Measurements from ENCODE around the gene GNRHR. TPM values are rescaled to one million over a fixed set of nuclear protein-coding genes. Genes with fewer than 3 reads are reported as not detected.

The GNRHR gene
- total RNA-seq, 1 donor from 2014 or later = not detected

DNA sequence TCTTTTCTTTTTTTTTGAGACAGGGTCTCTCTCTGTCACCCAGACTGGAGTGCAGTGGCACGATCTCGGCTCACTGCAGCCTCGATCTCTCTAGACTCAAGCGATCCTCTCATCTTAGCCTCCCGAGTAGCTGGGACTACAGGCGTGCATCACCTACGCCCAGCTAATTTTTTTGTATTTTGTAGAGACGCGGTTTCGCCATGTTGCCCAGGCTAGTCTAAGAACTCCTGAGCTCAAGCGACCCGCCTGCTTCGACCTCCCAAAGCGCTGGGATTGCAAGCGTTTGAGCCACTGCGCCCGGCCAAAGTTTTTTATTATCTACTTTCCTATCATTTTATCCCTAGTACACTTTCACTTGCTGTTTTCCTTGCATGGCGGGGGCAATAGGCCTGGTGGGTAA lies 54.6 kb downstream of the GNRHR start:
- Mint-ChIP-seq H3K4me3 (peak overlapping the region; percentile 92), H3K27me3 (ENCODE audit: low read depth) (no peaks in the 10 kb centered on the region), H3K4me1 (peaks cover 25% of the 10 kb centered on the region), H3K27ac (ENCODE audit: unreplicated experiment) (no peak overlapping the region), H3K9me3 (no peaks in the 10 kb centered on the region), H3K36me3 (ENCODE audit: low read depth) (peaks cover 14% of the 10 kb centered on the region)
- TF ChIP-seq, protein P1, sequence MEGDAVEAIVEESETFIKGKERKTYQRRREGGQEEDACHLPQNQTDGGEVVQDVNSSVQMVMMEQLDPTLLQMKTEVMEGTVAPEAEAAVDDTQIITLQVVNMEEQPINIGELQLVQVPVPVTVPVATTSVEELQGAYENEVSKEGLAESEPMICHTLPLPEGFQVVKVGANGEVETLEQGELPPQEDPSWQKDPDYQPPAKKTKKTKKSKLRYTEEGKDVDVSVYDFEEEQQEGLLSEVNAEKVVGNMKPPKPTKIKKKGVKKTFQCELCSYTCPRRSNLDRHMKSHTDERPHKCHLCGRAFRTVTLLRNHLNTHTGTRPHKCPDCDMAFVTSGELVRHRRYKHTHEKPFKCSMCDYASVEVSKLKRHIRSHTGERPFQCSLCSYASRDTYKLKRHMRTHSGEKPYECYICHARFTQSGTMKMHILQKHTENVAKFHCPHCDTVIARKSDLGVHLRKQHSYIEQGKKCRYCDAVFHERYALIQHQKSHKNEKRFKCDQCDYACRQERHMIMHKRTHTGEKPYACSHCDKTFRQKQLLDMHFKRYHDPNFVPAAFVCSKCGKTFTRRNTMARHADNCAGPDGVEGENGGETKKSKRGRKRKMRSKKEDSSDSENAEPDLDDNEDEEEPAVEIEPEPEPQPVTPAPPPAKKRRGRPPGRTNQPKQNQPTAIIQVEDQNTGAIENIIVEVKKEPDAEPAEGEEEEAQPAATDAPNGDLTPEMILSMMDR (conservative IDR thresholded peaks at IDR 0.05) = no peak
- no peak for DNase-seq (ENCODE audit: low read depth, low spot score)

DNA sequence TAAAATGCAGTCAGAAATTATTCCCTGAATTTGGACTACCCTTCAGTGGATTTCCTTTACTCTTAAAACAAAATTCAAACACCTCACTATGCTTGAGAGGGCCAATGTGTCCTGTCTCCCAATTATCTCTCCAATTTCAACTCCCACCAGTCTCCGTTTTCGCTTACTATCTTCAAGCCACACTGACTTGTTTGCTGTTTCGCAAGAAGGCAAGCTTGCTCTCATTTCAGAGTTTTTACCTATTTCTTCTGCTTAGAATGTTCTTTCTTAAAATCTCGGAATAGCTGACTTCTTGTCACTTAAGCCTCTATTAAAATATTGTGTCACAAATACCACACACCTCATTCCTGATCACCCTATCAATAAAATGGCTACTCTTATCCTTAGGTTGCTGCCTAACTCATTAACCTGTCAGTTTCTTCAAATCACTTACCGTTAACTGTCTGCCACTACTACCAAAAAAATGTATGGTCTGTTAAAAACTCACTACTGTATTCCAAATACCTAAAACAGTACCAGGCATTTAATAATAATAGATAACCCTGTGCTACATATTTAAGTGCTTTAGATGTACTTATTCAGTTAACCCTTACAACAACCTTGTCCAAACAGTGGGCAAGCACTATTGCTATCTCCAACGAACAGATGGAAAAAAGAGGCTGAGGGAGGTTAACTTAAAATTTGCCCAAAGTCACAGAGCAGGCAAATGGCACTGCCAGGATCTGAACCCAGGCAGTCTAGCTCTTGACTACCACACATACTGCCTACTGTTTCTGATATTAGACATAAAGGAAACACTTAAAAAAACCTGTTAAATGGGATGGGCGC lies 56.1 kb downstream of the GNRHR start:
- peaks cover 11% of the 10 kb centered on the region for H3K36me3 Mint-ChIP-seq (ENCODE audit: low read depth)
- H3K4me3 Mint-ChIP-seq = peak overlapping the region; percentile 41
- no peak overlapping the region for H3K27ac Mint-ChIP-seq (ENCODE audit: unreplicated experiment)
- no peaks in the 10 kb centered on the region for H3K27me3 Mint-ChIP-seq (ENCODE audit: low read depth)
- peaks cover 25% of the 10 kb centered on the region for H3K4me1 Mint-ChIP-seq
- DNase-seq (ENCODE audit: low read depth, low spot score) = no peak
- TF ChIP-seq, protein P1 (conservative IDR thresholded peaks at IDR 0.05) = no peak
- H3K9me3 Mint-ChIP-seq = peaks cover 2% of the 10 kb centered on the region

DNA sequence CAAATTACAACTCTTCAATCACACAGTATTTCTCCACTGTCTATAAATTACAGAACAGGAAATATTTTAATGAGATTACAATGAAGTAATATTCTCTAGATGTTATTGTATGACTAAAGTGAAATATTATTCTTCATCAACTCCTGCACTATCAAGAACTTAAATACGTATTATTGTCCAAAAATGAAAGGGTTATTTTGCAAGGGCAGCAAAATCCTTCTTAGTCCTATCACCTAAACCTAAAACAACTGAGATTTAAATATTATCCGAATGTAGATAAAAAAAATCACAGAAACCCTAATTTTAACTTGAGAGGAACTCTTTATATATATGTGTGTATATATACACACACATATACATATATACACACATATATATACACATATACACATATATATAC lies 58.1 kb downstream of the GNRHR start:
- peaks cover 8% of the 10 kb centered on the region for H3K9me3 Mint-ChIP-seq
- DNase-seq (ENCODE audit: low read depth, low spot score) = no peak
- H3K27me3 Mint-ChIP-seq (ENCODE audit: low read depth) = no peaks in the 10 kb centered on the region
- TF ChIP-seq, protein P1 (conservative IDR thresholded peaks at IDR 0.05) = no peak
- peaks cover 17% of the 10 kb centered on the region for H3K4me1 Mint-ChIP-seq
- H3K4me3 Mint-ChIP-seq = no peak overlapping the region
- peaks cover 24% of the 10 kb centered on the region for H3K36me3 Mint-ChIP-seq (ENCODE audit: low read depth)
- H3K27ac Mint-ChIP-seq (ENCODE audit: unreplicated experiment) = no peak overlapping the region

DNA sequence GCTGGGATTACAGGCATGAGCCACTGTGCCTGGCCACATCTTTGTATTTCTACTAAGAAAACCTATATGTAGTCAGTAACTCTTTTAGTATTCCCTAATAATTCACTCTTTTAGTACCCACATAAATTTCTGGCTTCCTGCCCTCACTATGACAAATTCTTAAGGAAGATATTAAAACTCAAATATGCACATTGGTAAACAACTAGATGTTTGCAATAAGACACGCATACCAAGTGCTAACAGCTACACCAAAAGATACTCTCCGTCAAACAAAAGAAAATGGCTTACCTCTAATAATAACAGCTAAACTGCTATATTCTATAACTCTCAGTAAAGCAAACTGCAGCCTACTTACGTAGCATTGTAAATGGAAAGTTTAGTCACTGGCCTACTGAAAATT lies 59.5 kb downstream of the GNRHR start:
- DNase-seq (ENCODE audit: low read depth, low spot score) = no peak
- H3K4me3 Mint-ChIP-seq = no peak overlapping the region
- H3K36me3 Mint-ChIP-seq (ENCODE audit: low read depth) = peaks cover 29% of the 10 kb centered on the region
- peaks cover 10% of the 10 kb centered on the region for H3K4me1 Mint-ChIP-seq
- TF ChIP-seq, protein P1 (conservative IDR thresholded peaks at IDR 0.05) = no peak
- H3K27me3 Mint-ChIP-seq (ENCODE audit: low read depth) = no peaks in the 10 kb centered on the region
- peaks cover 8% of the 10 kb centered on the region for H3K9me3 Mint-ChIP-seq
- H3K27ac Mint-ChIP-seq (ENCODE audit: unreplicated experiment) = no peak overlapping the region

DNA sequence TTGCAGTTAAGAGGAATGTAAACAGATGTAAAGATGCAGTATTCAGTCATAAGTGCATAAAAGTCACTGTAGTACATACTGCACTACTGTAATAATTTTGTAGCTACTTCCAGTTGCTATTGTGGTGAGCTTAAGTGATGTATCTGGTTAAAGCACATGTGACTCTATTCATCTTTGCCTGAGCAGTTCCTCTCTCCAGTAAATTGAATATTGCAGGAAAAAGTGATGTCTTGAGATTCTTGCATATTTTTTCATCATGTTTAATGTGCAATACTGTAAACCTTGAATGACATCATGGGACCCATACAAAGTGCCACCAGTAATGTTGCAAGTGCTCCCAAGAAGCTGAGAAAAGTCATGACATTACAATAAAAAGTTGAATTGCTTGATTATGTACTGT lies 62.9 kb downstream of the GNRHR start:
- TF ChIP-seq, protein P1 (conservative IDR thresholded peaks at IDR 0.05) = no peak
- H3K27ac Mint-ChIP-seq (ENCODE audit: unreplicated experiment) = no peak overlapping the region
- H3K36me3 Mint-ChIP-seq (ENCODE audit: low read depth) = peaks cover 33% of the 10 kb centered on the region
- DNase-seq (ENCODE audit: low read depth, low spot score) = no peak
- no peaks in the 10 kb centered on the region for H3K27me3 Mint-ChIP-seq (ENCODE audit: low read depth)
- no peak overlapping the region for H3K4me3 Mint-ChIP-seq
- H3K4me1 Mint-ChIP-seq = peaks cover 4% of the 10 kb centered on the region
- peaks cover 8% of the 10 kb centered on the region for H3K9me3 Mint-ChIP-seq

Other genes starting within 250 kb of the GNRHR start
- 25.9 and 28.7 TPM in 2 replicates for gene CENPC, start 208.9 kb downstream of the GNRHR start, total RNA-seq
- gene STAP1, start 195.7 kb downstream of the GNRHR start, total RNA-seq = not detected in 2 replicates
- 72.9 and 78.1 TPM in 2 replicates for gene UBA6, start 53.2 kb downstream of the GNRHR start, total RNA-seq
- gene TMPRSS11D, start 129.6 kb upstream of the GNRHR start, total RNA-seq = not detected in 2 replicates
- not detected in 2 replicates for gene TMPRSS11A, start 209.1 kb upstream of the GNRHR start, total RNA-seq

Data from neural crest cell (in vitro differentiated cells).